ENCODE results near the gene STK32B.

The STK32B gene

GRCh38 chr4:5398056-5398455, 346.8 kb downstream of the STK32B start:
- Histone ChIP-seq H3K4me3 (ENCODE audit: low read depth, low read length) (no peak overlapping the region), H3K27ac (no peak overlapping the region), H3K9me3 (ENCODE audit: severe bottlenecking) (no peaks in the 10 kb centered on the region), H3K27me3 (ENCODE audit: insufficient read depth, low read depth, severe bottlenecking) (no peaks in the 10 kb centered on the region), H3K36me3 (no peaks in the 10 kb centered on the region)
- no peak for TF ChIP-seq CTCF (IDR thresholded peaks at IDR 0.05; ENCODE audit: low read depth, low read length)
- peak; percentile 75 for DNase-seq

- TF ChIP-seq CTCF (IDR thresholded peaks at IDR 0.05; ENCODE audit: low read depth, low read length) = no peak
- H3K36me3 ChIP-seq = no peaks in the 10 kb centered on the region
- H3K4me3 ChIP-seq (ENCODE audit: low read depth, low read length) = no peak overlapping the region
- H3K9me3 ChIP-seq (ENCODE audit: severe bottlenecking) = no peaks in the 10 kb centered on the region
- no peaks in the 10 kb centered on the region for H3K27me3 ChIP-seq (ENCODE audit: insufficient read depth, low read depth, severe bottlenecking)
- no peak overlapping the region for H3K27ac ChIP-seq
- no peak for DNase-seq
Measured at GRCh38 chr4:5399124-5399523, 347.8 kb downstream of the STK32B start.

- peak; percentile 63 for DNase-seq
- no peaks in the 10 kb centered on the region for H3K36me3 ChIP-seq
- H3K4me3 ChIP-seq (ENCODE audit: low read depth, low read length) = no peak overlapping the region
- H3K27me3 ChIP-seq (ENCODE audit: insufficient read depth, low read depth, severe bottlenecking) = no peaks in the 10 kb centered on the region
- no peaks in the 10 kb centered on the region for H3K9me3 ChIP-seq (ENCODE audit: severe bottlenecking)
- no peak overlapping the region for H3K27ac ChIP-seq
- TF ChIP-seq CTCF (IDR thresholded peaks at IDR 0.05; ENCODE audit: low read depth, low read length) = peak; percentile 91
Measured at GRCh38 chr4:5399790-5400421, 348.6 kb downstream of the STK32B start.

GRCh38 chr4:5403746-5404497, 352.6 kb downstream of the STK32B start:
- no peak overlapping the region for H3K4me3 ChIP-seq (ENCODE audit: low read depth, low read length)
- no peak for DNase-seq
- H3K27me3 ChIP-seq (ENCODE audit: insufficient read depth, low read depth, severe bottlenecking) = no peaks in the 10 kb centered on the region
- H3K9me3 ChIP-seq (ENCODE audit: severe bottlenecking) = peaks cover 12% of the 10 kb centered on the region
- H3K36me3 ChIP-seq = no peaks in the 10 kb centered on the region
- no peak for TF ChIP-seq CTCF (IDR thresholded peaks at IDR 0.05; ENCODE audit: low read depth, low read length)
- no peak overlapping the region for H3K27ac ChIP-seq

- Histone ChIP-seq H3K27me3 (ENCODE audit: insufficient read depth, low read depth, severe bottlenecking) (no peaks in the 10 kb centered on the region), H3K4me3 (ENCODE audit: low read depth, low read length) (no peak overlapping the region), H3K27ac (no peak overlapping the region), H3K9me3 (ENCODE audit: severe bottlenecking) (peaks cover 12% of the 10 kb centered on the region), H3K36me3 (no peaks in the 10 kb centered on the region)
- DNase-seq = no peak
- TF ChIP-seq CTCF (IDR thresholded peaks at IDR 0.05; ENCODE audit: low read depth, low read length) = no peak
Measured at GRCh38 chr4:5409237-5409636, 358.0 kb downstream of the STK32B start.
